HG02678 (cell line): ENCODE data around the gene GREM2.

Experiments
- ATAC-seq: cut with Tn5 transposase; IDR thresholded peaks from one replicate; pipeline ENCODE4 v1.9.1; 2021; ENCODE audit warnings: mild to moderate bottlenecking, moderate library complexity; ENCODE audit not compliant: unreplicated experiment

GREM2 gene

DNA sequence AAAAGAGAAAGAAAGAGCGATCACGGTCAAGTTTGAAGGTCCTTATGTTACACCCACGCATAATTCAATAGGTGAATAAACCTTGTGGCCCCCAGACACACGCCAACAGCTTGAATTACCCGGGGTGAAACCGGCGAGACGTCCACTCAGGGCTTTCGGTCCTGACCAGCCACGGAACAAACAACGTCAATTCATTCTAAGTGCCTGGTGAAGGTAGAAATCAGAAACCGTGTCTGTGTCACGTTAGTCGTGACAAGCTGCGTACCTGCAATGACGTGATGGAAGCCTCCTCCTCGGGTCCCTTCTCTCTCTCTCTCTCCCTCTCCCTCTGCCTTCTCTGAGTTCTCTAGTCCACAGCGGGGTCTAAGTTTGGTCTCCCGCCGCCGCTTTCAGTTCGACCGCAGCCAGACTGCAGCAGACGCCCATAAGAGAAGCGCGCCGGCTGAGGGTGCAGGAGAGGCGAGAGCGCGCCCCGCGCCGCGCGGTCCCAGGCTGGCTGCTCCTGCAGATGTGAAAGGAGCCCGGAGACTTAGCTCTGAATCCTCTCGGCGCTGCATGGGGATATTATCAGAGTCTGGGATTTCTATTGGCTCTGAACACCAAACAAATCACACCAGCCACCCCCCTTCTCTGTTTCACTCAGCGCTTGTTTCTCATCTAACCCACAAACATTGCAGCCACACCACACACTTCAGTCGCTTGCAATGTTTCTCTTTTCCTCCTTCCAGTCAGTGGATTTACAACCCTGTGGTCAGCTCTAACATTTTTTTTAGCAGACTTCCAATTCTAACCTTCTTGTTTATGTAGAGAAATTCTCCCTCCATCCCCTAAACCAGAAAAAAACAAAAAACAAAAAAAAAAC is at the start of gene GREM2:
GREM2 (minus strand) TSS at position 537 of the 862 bp plus-strand sequence. CDS start 118,680 bp downstream, outside the sequence.
- peak; percentile 84 for ATAC-seq

DNA sequence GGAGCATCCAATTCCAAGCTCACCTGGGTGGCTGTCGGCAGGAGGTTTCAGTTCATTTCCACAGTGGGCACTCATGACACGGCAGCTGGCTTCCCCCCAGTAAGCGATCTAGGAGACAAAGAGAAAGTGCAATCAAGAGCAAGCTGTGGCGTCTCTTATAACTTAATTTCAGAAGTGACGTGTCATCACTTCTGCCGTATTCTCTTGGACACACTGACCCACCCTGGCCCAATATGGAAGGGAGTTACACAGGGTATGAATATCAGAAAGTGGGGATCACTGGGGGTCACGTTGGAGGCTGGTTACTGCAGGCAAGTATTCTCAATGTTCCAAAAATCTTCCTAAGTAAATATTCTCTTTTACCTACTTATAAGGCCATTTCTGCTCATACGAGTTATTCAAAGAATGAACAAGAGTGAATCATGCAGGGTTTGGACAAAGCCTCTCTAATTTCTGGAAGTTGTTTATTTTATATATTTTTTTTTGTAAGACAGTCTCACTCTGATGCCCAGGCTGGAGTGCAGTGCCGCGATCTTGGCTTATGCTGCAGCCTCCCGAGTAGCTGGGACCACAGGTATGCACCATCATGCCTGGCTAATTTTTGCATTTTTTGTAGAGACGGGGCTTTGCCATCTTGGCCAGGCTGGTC is 46.5 kb upstream of the GREM2 start:
- ATAC-seq = no peak

DNA sequence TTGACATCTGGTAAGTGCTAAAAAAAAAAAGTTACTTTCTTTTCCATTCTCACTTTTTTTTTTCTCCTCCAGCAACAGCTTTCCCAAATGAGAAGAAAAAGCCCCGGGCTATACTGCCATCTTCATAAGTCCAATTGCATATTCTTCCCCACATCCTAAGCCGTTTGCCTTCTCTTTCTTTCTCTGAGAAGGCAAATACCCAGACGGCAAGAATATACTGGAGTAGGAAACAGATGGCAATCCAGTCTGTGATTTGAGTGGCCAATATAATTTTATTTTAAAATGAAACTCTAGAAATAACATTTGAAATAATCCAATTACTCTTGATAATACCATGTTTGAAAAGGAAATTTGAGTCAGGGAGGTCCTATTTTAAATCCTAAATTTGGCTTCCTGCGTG is 44.6 kb upstream of the GREM2 start:
- ATAC-seq = no peak

- no peak for ATAC-seq
Measured at GRCh38 chr1:240652961-240653409, 41.0 kb upstream of the GREM2 start.

DNA sequence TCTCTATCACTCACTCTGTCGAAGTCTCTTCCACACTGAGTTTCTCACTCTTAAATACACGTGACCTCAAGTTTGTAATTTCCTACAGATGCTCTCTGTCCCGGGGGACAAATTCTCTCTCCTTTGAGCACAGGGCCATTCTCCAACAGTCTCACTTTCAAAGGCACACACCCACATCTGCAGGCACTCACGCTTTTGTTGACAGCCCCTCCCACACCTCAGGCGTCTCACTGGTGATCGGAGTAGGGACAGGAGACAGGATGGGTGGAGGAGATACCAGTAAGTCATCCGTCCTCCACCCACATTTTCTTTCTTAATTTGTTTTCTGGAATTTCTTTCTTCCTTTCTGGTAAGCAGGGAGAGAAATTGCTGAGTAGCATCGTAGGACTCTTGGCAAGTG is 40.6 kb upstream of the GREM2 start:
- no peak for ATAC-seq

- ATAC-seq = no peak
Measured at GRCh38 chr1:240650877-240651276, 38.9 kb upstream of the GREM2 start.

DNA sequence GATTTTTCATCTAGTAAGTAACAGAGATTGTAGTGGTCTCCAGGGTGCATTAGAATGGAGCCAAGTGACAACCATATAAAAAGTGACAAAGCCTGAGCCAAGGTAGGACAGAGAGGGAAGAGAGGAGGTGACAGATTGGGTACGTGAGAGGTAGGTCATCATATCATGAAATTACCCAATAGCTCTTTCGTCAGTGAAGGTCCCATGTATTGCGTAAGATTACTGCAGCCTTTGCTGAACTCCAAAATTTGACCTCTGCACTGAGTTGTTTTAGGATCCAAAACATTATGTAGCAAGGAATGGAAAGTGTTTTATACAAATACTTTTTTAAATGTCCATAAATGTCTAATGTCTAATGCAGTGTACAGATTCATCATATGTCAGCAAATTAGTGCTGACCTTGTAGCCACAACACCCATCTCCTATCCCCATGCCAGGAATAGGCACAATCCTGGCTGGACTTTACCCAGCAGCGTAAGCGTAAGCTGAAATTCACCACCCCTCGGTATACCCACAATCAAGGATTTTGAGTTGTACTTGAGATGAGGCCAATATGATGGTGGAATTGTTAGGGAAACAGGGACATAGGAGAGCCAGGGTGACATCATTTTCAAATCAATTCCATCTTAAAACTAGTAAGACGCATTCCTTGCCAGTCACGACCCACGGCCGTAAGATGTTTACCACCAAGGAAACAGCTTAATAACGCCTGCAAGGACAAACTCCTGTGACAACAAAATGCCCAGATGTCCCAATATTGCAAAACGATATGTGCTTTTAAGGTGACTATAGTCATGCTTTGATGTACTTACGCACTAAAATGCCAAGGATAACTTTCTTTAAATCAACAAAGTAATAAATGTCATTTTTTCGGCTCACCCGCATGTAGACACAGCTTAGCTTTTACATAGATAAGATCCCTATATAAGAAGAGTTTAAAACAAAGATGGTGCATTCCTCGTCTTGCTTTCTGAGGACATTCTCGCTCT is 38.1 kb upstream of the GREM2 start:
- no peak for ATAC-seq

DNA sequence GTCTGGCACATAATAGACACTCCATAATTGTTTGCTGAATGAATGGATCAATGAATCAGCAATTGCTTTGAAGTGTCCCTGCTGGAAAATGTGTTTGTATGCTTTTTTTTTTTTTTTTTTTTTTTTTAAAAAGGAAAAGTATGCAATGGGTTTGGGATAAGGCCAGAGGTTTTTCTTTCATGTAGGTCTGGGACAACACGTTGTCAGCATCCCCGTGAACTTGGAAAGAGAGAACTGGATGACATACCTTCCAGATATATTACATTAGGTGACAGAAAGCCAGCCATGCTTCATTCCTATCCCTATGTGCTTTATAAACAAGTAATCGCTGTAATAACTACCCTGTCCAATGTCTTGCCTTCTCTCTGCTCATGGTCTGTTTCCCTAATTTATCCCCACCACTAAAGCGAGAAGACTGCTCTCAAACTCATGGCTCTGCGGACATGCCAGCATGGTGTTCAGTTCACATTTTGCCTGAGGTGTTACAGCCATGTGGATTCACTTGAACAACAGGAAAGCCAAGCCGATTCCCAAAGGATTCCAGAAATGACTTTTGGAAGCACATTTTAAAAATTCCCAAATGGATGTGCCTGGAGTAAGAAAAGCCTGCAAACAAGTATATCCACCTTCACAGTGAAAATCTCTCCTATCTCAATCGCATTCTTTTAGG is 34.8 kb upstream of the GREM2 start:
- no peak for ATAC-seq

- ATAC-seq = no peak
Measured at GRCh38 chr1:240644732-240645131, 32.8 kb upstream of the GREM2 start.

DNA sequence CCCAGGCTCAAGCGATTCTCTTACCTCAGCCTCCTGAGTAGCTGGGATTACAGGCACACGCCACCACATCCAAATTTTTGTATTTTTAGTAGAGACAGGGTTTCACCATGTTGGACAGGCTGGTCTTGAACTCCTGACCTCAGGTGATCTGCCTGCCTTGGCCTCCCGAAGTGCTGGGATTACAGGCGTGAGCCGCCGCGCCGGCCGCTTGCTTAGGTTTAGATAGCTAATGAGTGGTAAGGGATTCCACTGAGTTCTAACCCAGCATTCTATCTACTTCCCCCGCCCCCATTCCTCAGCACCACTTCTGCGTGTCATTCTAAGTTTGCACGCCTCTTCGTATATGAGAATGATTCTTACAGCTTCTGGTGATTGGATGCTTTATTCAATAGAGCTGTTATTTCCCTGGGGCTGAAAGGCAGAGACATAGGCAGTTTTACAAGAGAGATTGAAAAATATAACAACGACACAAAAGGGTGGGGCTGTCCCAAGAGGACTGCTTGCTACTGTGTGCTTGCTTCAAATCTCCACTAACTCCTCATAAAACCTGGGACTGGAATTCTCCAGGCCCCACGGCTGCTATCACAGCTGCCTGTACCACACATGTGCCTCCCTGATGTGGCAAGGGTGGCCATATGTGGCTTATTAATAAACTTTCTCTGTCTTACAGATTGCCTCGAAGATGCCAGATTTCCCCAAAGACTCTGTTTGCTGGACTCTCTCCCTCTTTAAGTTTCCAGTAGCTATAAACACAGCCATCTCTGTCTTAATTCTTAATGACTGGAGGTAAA is 23.7 kb upstream of the GREM2 start:
- no peak for ATAC-seq

DNA sequence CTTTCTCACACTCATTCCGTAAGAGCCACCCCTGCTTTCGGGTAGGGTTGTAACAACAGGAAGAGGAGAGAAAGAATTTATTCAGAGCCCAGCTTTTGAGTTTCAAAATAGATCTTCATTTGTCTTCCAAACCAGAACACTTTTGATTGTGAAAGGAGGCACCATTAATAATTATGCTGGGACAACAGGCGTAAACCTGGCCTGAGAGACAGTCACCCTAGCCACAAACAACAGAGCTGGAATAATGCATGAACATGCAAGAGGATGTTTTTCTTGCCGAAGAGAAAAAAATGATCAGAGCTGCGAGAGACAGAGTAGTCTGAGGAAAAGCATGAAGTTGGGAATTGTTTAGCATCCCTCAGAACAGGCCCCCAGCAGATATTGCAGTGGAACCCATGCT is 18.5 kb upstream of the GREM2 start:
- no peak for ATAC-seq

- no peak for ATAC-seq
Measured at GRCh38 chr1:240621249-240621648, 9.3 kb upstream of the GREM2 start.

DNA sequence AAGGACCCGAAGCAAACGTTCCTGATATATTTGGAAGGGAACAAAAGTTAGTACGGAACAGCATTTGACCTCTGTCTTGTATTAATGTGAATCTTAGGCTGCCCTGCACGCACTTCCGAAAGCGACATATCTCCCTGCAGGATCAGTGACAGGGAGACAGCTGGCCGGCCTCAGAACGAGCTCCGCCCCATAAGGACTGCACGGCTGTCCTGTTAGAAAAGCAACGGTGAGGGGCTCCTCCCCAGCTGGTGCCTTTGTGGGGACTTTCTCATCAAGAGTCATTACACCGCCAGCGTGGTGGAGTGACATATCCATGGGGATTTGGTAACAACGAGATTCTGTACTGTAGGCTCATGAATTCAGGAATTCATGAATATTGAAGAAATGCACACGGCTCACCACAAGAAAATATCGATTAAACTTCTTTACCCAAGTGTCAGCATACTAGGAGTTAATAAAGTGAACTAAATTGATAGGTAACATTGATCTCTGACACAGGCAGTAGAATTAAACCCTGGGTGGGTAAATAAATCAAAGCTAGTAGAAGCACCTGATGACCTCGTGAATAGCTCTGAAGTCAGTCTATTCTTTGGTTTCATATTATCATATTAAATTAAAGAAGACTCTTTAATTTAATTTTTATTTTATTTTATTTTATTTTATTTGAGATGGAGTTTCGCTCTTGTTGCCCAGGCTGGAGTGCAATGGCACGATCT is 8.1 kb upstream of the GREM2 start:
- ATAC-seq = no peak

- no peak for ATAC-seq
Measured at GRCh38 chr1:240619357-240619756, 7.4 kb upstream of the GREM2 start.

GRCh38 chr1:240618946-240619345 is 7.0 kb upstream of the GREM2 start:
- ATAC-seq = no peak

DNA sequence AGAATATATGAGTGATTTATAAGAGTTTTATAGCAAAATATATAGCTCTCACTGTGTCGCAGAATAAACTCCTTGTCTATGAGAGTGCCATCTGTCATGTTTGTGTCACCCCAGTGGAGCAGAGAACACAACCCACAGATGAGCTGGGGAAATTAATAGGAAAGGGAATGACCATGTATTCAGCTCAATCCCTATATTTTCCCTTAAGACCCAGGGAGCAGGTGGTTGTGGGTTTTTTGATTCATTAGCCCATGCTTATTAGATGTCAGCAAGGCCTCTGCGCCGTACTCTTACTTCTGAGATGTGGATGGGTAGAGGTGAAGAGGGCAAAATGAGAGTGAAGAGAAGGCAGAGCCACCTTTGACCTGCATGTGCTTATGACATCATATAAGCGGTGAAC is 4.1 kb upstream of the GREM2 start:
- no peak for ATAC-seq

DNA sequence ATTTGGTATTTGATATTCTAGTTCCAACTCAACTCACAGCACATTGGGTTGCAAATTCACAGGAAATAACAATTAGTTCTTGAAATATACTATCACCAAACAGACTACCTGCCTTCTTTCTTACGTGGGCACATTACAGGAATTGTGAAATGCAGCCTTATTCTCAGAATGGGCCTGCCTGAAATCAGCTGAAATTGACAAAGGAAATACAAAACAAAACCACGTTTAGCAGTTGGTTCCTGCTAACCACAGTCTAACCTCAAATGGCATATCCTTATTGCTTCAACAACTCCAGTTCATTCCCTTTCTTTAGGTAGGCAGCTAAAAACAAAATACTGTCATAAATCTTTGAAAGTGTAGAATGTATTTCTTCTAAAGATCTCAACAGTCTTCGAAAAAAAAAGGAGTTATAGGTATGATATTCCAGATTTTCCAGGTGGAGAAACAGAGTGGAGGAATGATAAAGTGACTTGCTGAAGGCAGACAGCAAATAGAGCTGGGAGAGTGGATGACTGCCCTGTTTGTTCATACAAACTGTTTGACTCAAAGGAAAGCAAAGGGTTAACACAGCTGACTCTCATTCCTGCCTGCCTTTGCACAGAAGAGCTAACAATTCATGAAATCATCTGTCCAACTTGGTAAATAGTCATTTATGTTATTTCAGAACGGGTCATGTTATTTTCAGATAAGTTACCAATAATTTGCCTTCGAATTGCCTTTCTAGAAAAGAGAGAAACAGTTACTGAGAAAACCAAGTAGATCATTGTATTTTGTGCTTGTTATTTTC is 1.6 kb upstream of the GREM2 start:
- ATAC-seq = no peak

GRCh38 chr1:240612811-240613210 is 856 bp upstream of the GREM2 start:
- no peak for ATAC-seq
